Parathyroid adenoma (tissue), 2 donors: Measurements from ENCODE around the gene SLC5A10.

Experiments used
- H2AFZ ChIP-seq: fragments of 300-600 bp; sonication (generic); one replicate; pipeline ENCODE4 v1.7.0; 2017; ENCODE audit warnings: antibody characterized with exemption, mild to moderate bottlenecking
- H3K27ac ChIP-seq: fragments of 300-600 bp; sonication (generic); one replicate; pipeline ENCODE4 v1.7.0; 2017
- H3K27me3 ChIP-seq: fragments of 300-600 bp; sonication (generic); one replicate; pipeline ENCODE4 v1.7.0; 2017; ENCODE audit warnings: low read length; ENCODE audit not compliant: control insufficient read depth, insufficient read depth
- H3K36me3 ChIP-seq: fragments of 300-600 bp; sonication (generic); one replicate; pipeline ENCODE4 v1.7.0; 2017; ENCODE audit warnings: low read length; ENCODE audit not compliant: control insufficient read depth, insufficient read depth
- H3K4me1 ChIP-seq: fragments of 300-600 bp; sonication (generic); one replicate; pipeline ENCODE4 v1.7.0; 2017; ENCODE audit warnings: control low read depth
- H3K4me2 ChIP-seq: fragments of 300-600 bp; sonication (generic); one replicate; pipeline ENCODE4 v1.7.0; 2017; ENCODE audit warnings: low read length
- H3K4me3 ChIP-seq: fragments of 300-600 bp; sonication (generic); one replicate; pipeline ENCODE4 v1.7.0; 2017; ENCODE audit warnings: low read depth, low read length
- H3K79me2 ChIP-seq: fragments of 300-600 bp; sonication (generic); one replicate; pipeline ENCODE4 v1.7.0; 2017; ENCODE audit warnings: control low read depth
- H3K9ac ChIP-seq: fragments of 300-600 bp; sonication (generic); one replicate; pipeline ENCODE4 v1.7.0; 2017; ENCODE audit warnings: mild to moderate bottlenecking
- H3K9me3 ChIP-seq: fragments of 300-600 bp; sonication (generic); one replicate; pipeline ENCODE4 v1.7.0; 2017; ENCODE audit warnings: low read length; ENCODE audit not compliant: control insufficient read depth
- TF ChIP-seq, protein P1 (sequence below): fragments of 300-600 bp; sonication (generic); IDR thresholded peaks from one replicate; pipeline ENCODE4 v1.7.0; 2017; ENCODE audit warnings: antibody characterized with exemption, mild to moderate bottlenecking
- donor health status: primary hyperparathyroidism.

SLC5A10 gene

DNA sequence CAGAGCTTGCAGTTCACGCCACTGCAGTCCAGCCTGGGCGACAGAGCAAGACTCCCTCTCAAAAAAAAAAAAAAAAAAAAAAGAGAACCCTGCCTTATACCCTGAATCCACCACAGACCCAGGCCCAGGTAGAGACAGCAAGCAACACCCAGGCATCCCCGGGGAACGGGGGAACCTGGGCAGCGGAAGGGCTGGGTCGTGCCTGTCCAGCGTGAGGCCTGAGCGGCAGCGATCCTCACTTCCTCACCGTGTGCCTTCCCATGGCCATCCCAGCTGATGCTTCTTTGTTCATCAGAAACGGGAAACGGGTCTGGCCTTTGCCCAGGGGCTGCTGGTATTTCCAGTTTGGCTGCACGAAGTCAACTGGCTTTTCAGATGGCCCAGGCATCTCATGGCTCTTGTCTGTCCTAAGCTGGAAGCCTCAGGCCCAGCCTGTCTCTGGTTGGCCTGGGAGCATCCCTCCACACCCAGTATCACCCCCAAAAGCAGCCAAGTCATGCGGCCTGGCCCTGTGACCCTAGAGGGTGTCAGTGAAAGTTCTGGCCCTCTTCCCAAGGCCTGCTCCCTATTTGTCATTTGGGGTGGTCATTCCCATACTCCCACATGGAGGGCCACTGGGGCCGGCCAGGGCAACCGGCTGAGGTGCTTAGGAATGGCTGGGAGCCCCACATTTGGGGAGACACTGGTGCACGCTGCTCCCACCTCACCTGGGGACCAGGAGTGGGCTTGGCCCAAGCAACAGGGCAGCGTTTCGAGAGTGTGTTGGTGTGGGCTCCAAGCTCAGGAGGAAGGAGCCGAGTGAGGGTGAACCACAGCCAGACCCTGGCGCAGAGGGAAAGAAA lies 32.5 kb downstream of the SLC5A10 start:
- H3K4me2 ChIP-seq, result no peak overlapping the region
- H2AFZ ChIP-seq, result no peak overlapping the region
- no peak overlapping the region for H3K27ac ChIP-seq
- H3K9ac ChIP-seq, result no peak overlapping the region
- TF ChIP-seq, protein P1, sequence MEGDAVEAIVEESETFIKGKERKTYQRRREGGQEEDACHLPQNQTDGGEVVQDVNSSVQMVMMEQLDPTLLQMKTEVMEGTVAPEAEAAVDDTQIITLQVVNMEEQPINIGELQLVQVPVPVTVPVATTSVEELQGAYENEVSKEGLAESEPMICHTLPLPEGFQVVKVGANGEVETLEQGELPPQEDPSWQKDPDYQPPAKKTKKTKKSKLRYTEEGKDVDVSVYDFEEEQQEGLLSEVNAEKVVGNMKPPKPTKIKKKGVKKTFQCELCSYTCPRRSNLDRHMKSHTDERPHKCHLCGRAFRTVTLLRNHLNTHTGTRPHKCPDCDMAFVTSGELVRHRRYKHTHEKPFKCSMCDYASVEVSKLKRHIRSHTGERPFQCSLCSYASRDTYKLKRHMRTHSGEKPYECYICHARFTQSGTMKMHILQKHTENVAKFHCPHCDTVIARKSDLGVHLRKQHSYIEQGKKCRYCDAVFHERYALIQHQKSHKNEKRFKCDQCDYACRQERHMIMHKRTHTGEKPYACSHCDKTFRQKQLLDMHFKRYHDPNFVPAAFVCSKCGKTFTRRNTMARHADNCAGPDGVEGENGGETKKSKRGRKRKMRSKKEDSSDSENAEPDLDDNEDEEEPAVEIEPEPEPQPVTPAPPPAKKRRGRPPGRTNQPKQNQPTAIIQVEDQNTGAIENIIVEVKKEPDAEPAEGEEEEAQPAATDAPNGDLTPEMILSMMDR, result no peak
- no peak overlapping the region for H3K4me3 ChIP-seq
- no peaks in the 10 kb centered on the region for H3K4me1 ChIP-seq
- H3K79me2 ChIP-seq, result no peaks in the 10 kb centered on the region
- H3K36me3 ChIP-seq, result no peaks in the 10 kb centered on the region
- H3K27me3 ChIP-seq, result no peaks in the 10 kb centered on the region
- no peaks in the 10 kb centered on the region for H3K9me3 ChIP-seq

DNA sequence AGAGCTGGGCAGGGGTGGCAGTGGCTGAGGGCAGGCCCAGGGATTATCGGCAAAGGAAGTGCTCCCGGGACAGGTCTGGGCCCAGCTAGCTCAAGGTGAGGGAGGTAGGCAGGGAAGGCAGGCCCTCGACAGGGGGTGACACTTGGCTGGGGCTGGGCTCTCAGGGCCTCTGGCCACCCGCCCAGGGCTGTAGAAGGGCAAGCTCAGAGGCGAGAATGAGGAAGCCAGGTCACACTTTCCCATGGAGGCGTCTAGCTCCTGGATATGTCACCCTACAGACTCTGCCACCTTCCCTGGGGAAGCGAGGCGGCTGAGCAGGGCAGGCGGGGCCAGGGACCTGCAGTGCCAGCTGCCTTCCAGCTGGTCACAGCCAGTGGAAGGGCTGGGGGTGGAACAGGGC lies 33.5 kb downstream of the SLC5A10 start:
- Histone ChIP-seq H2AFZ (no peak overlapping the region), H3K27ac (no peak overlapping the region), H3K4me1 (no peaks in the 10 kb centered on the region), H3K9ac (no peak overlapping the region), H3K4me2 (no peak overlapping the region), H3K4me3 (no peak overlapping the region), H3K79me2 (no peaks in the 10 kb centered on the region), H3K9me3 (no peaks in the 10 kb centered on the region), H3K27me3 (no peaks in the 10 kb centered on the region), H3K36me3 (no peaks in the 10 kb centered on the region)
- TF ChIP-seq, protein P1, result no peak

DNA sequence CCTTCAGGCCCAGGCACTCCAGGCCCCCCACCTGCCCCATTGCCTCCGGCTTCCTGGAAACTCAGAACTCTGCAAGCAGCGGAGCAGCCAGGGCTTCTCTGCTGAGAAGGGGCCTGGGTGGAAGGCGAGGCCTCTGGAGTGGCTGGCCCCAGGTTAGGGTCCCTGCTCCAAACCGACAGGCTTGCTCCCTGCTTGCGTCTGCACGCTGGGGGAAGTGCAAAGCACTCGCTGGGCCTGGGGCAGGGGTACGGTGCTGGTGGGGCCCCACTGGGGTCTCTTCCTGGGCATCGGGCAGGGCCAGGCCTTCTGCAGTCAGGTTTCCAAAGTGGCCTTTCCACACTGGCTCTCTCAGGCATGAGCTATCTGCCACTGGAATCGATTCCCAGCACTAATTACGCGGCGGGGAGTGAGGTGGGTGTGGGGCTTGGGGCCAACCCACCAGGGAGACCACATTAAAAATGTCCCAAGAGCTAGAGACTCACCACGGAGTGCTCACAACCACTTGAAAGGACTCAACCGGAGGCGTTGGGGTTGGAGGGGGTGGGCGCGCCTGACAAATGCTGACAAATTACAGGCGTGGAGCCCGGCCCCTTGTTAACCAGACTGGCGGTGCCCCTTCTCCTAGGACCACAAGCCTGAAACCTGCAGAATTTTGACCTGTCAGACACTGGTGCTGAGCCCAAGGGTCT lies 34.7 kb downstream of the SLC5A10 start:
- H3K27me3 ChIP-seq, result no peaks in the 10 kb centered on the region
- H3K4me1 ChIP-seq, result no peaks in the 10 kb centered on the region
- H3K4me3 ChIP-seq, result no peak overlapping the region
- H3K79me2 ChIP-seq, result no peaks in the 10 kb centered on the region
- no peak overlapping the region for H3K27ac ChIP-seq
- no peak overlapping the region for H2AFZ ChIP-seq
- no peak overlapping the region for H3K9ac ChIP-seq
- TF ChIP-seq, protein P1, result no peak
- H3K9me3 ChIP-seq, result no peaks in the 10 kb centered on the region
- H3K36me3 ChIP-seq, result no peaks in the 10 kb centered on the region
- H3K4me2 ChIP-seq, result no peak overlapping the region

DNA sequence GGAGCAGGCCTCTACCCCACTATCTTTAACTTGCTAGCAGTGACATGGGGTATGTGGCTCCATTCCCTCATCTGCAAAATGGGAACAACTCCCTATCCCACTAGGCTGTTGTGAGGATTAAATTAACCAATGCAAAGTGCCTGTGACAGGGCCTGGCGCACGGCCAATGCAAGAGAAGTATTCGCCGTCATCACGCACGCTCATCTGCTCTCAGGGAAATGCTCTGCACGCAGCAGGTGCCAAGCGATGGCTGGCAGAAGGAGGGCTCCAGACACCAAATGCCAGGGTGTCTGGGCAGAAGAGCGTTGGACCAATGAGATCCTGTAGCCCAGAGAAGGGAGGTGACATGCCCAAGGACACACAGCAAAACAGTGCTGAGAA lies 35.3 kb downstream of the SLC5A10 start:
- Histone ChIP-seq H3K27me3 (no peaks in the 10 kb centered on the region), H3K79me2 (no peaks in the 10 kb centered on the region), H3K4me2 (no peak overlapping the region), H3K9ac (no peak overlapping the region), H3K9me3 (no peaks in the 10 kb centered on the region), H3K4me3 (no peak overlapping the region), H3K27ac (no peak overlapping the region), H3K4me1 (no peaks in the 10 kb centered on the region), H2AFZ (no peak overlapping the region), H3K36me3 (no peaks in the 10 kb centered on the region)
- TF ChIP-seq, protein P1, result no peak
